Panc1 (cell line): ENCODE data around the gene SETX. TPM values are rescaled to one million over a fixed set of nuclear protein-coding genes. Genes with fewer than 3 reads are reported as not detected.
A peak's percentile ranks its signal among the peaks of the same experiment; 100 is the strongest.

Experiments used
- ATAC-seq: fragments of 200-7000 bp; cut with Tn5 transposase; 2 replicates; pipeline ENCODE4 v1.9.1; 2020; ENCODE audit warnings: mild to moderate bottlenecking, moderate library complexity
- BruUV-seq: library from RNA; stranded (reverse); fragments of 400-500 nt; replicated peaks from 2 replicates; lab custom pipeline; 2021; lab: Mats Ljungman, UMichigan
- CTCF ChIA-PET: fragments of 300-600 bp; sonication (Branson Sonifier 250); formaldehyde crosslinking; loops from one replicate; lab custom pipeline; 2022; ENCODE audit warnings: antibody characterized with exemption; lab: Charles Lee
- POLR2A ChIA-PET: fragments of 300-600 bp; sonication (Branson Sonifier 250); formaldehyde crosslinking; loops from one replicate; lab custom pipeline; 2022; ENCODE audit warnings: antibody characterized with exemption; lab: Charles Lee
- DNase-seq: peaks from one replicate; pipeline ENCODE4 v3.0.0-alpha.2; 2010; ENCODE audit warnings: low read depth, low spot score
- H3K27ac ChIP-seq: 2 replicates; pipeline ENCODE4 v1.5.1; 2011; ENCODE audit warnings: mild to moderate bottlenecking, low read length, inconsistent platforms
- H3K27me3 ChIP-seq: fragments of 200-500 bp; sonication (Bioruptor generic); 2 replicates; pipeline ENCODE4 v1.6.0; 2014; ENCODE audit warnings: low read length, inconsistent platforms; ENCODE audit not compliant: control insufficient read depth, insufficient read depth
- H3K36me3 ChIP-seq: fragments of 200-500 bp; sonication (Bioruptor generic); 2 replicates; pipeline ENCODE4 v1.5.1; 2014; ENCODE audit warnings: inconsistent platforms, mild to moderate bottlenecking, low read length, moderate library complexity; ENCODE audit not compliant: control insufficient read depth, insufficient read depth
- H3K4me1 ChIP-seq: 2 replicates; pipeline ENCODE4 v1.5.1; 2011; ENCODE audit warnings: inconsistent platforms, mild to moderate bottlenecking, low read length, moderate library complexity; ENCODE audit not compliant: control insufficient read depth, insufficient read depth
- H3K4me3 ChIP-seq, 2 experiments: 2 replicates each; pipeline ENCODE4 v1.5.1; 2011 to 2012; ENCODE audit warnings: low read depth in 2 of 2, low read length in 2 of 2, mild to moderate bottlenecking in 2 of 2, inconsistent platforms in 1 of 2, moderate library complexity in 1 of 2
- H3K9me3 ChIP-seq: fragments of 200-500 bp; sonication (Bioruptor generic); 2 replicates; pipeline ENCODE4 v1.5.1; 2014; ENCODE audit warnings: low read depth, mild to moderate bottlenecking, inconsistent platforms, low read length, moderate library complexity; ENCODE audit not compliant: control insufficient read depth, insufficient read depth
- CTCF ChIP-seq: fragments of 450-650 bp; IDR thresholded peaks from 2 replicates; pipeline ENCODE4 v1.5.1; 2017; ENCODE audit warnings: mild to moderate bottlenecking
- POLR2AphosphoS5 ChIP-seq: IDR thresholded peaks from 2 replicates; pipeline ENCODE4 v1.6.1; 2012; ENCODE audit warnings: mild to moderate bottlenecking, low read depth, low read length, moderate library complexity
- REST ChIP-seq, 2 experiments: IDR thresholded peaks; 2 replicates each; pipeline ENCODE4 v1.6.1; 2011 to 2012; ENCODE audit warnings: low read depth in 2 of 2, control low read depth in 1 of 2, low read length in 1 of 2, mild to moderate bottlenecking in 1 of 2, moderate library complexity in 1 of 2; ENCODE audit not compliant: insufficient read depth in 1 of 2
- SIN3A ChIP-seq: IDR thresholded peaks from 2 replicates; pipeline ENCODE4 v1.6.1; 2012; ENCODE audit warnings: low read depth, mild to moderate bottlenecking, low read length, moderate library complexity, borderline replicate concordance; ENCODE audit not compliant: insufficient read depth
- TCF7L2 ChIP-seq: IDR thresholded peaks from 2 replicates; pipeline ENCODE4 v1.6.1; 2011; ENCODE audit warnings: mild to moderate bottlenecking, low read depth, low read length, inconsistent platforms
- in situ Hi-C: cut with HindIII; loops from 2 replicates; pipeline ENCODE4 v1.10.0; 2016; ENCODE audit warnings: low sequenced_read_pairs, low pct_unique_long_range_greater_than_20kb
- intact Hi-C: fragments of 100-400 bp; cut with micrococcal nuclease; formaldehyde crosslinking; loops from one replicate; pipeline ENCODE4 v1.10.0; 2022; ENCODE audit not compliant: unreplicated experiment
- total RNA-seq: library from RNA; stranded (reverse); gene quantifications from one replicate; pipeline ENCODE4 v1.2.1, GENCODE V29; 2021; ENCODE audit not compliant: unreplicated experiment

Gene SETX
- total RNA-seq, 1 experiment from 2014 or later: 28.1 TPM

- H3K9me3 ChIP-seq: no peaks in the 10 kb centered on the region
- intact Hi-C loops (no loop called here), in situ Hi-C loops (no loop called here)
- H3K4me3 ChIP-seq: no peak overlapping the region
- H3K27me3 ChIP-seq: no peaks in the 10 kb centered on the region
- BruUV-seq: no TSS peak
- DNase-seq (no peak), ATAC-seq (no peak)
- ChIA-PET POLR2A (no interaction called here), CTCF (no interaction called here)
- no peak for TF ChIP-seq POLR2AphosphoS5
- peak; percentile 60 to 77 for TF ChIP-seq REST (IDR thresholded peaks at IDR 0.05; ENCODE audit: insufficient read depth in 1 of 2, low read depth in 2 of 2, low read length in 1 of 2)
- H3K4me1 ChIP-seq: no peaks in the 10 kb centered on the region
- no peak overlapping the region for H3K27ac ChIP-seq
- H3K36me3 ChIP-seq: peaks cover 5% of the 10 kb centered on the region; the same call in 1 of the 2 replicates
Measured at GRCh38 chr9:132311978-132312377, 42.8 kb downstream of the SETX start.

GRCh38 chr9:132309056-132309455, 45.7 kb downstream of the SETX start:
- H3K9me3 ChIP-seq: no peaks in the 10 kb centered on the region
- intact Hi-C loops (no loop called here), in situ Hi-C loops (no loop called here)
- H3K36me3 ChIP-seq: peaks cover 3% of the 10 kb centered on the region; the same call in 1 of the 2 replicates
- ChIA-PET POLR2A (no interaction called here), CTCF (interaction anchor here (0.7 kb wide), 1 partner anchor 146 kb away, joined by 6 read pairs; no protein-coding TSS in a partner anchor)
- no peak overlapping the region for H3K27ac ChIP-seq
- no peak for TF ChIP-seq REST (IDR thresholded peaks at IDR 0.05; ENCODE audit: insufficient read depth in 1 of 2, low read depth in 2 of 2, low read length in 1 of 2)
- TF ChIP-seq TCF7L2: no peak
- TF ChIP-seq CTCF: no peak
- TF ChIP-seq SIN3A: no peak
- TF ChIP-seq POLR2AphosphoS5: no peak
- DNase-seq (no peak), ATAC-seq (no peak)
- no TSS peak for BruUV-seq
- no peaks in the 10 kb centered on the region for H3K4me1 ChIP-seq
- H3K4me3 ChIP-seq: no peak overlapping the region
- no peaks in the 10 kb centered on the region for H3K27me3 ChIP-seq
